PC-9 (cell line): ENCODE data around the gene LCP1. TPM values are rescaled to one million over a fixed set of nuclear protein-coding genes. Genes with fewer than 3 reads are reported as not detected.

Source experiments
- BruUV-seq: library from RNA; stranded (reverse); fragments of 400-500 nt; replicated peaks from 2 replicates; lab custom pipeline; 2021; lab: Mats Ljungman, UMichigan
- CTCF ChIA-PET: fragments of 300-600 bp; sonication (Branson Sonifier 250); formaldehyde crosslinking; loops from one replicate; lab custom pipeline; 2022; ENCODE audit warnings: antibody characterized with exemption; lab: Charles Lee
- POLR2A ChIA-PET: fragments of 300-600 bp; sonication (Branson Sonifier 250); formaldehyde crosslinking; loops from one replicate; lab custom pipeline; 2022; ENCODE audit warnings: antibody characterized with exemption; ENCODE audit not compliant: unreplicated experiment; lab: Charles Lee
- DNase-seq, 2 experiments: peaks; one replicate each; pipeline versions ENCODE4 v3.0.0 to v3.0.0-alpha.2; 2015 to 2022; ENCODE audit warnings: mixed read lengths in 1 of 2
- H2AFZ ChIP-seq: fragments of 200-600 bp; sonication (generic); 2 replicates; pipeline ENCODE4 v1.8.1; 2017; ENCODE audit warnings: antibody characterized with exemption
- H3F3A ChIP-seq: fragments of 200-600 bp; sonication (generic); 2 replicates; pipeline ENCODE4 v1.8.1; 2017; ENCODE audit warnings: antibody characterized with exemption, mild to moderate bottlenecking, low read depth; ENCODE audit not compliant: insufficient read depth
- H3K27ac ChIP-seq: fragments of 200-600 bp; sonication (generic); 2 replicates; pipeline ENCODE4 v1.6.1; 2016; ENCODE audit warnings: mixed run types
- H3K27me3 ChIP-seq: fragments of 200-600 bp; sonication (generic); 2 replicates; pipeline ENCODE4 v1.6.1; 2016; ENCODE audit warnings: low read depth, mixed run types; ENCODE audit not compliant: insufficient read depth
- H3K36me3 ChIP-seq: fragments of 200-600 bp; sonication (generic); 2 replicates; pipeline ENCODE4 v1.6.1; 2016; ENCODE audit warnings: low read depth, mixed run types
- H3K4me1 ChIP-seq: fragments of 200-600 bp; sonication (generic); replicated peaks from 2 replicates; pipeline ENCODE4 v1.6.1; 2016; ENCODE audit warnings: mixed run types; ENCODE audit not compliant: insufficient read depth
- H3K4me2 ChIP-seq: fragments of 200-600 bp; sonication (generic); 2 replicates; pipeline ENCODE4 v1.6.1; 2017; ENCODE audit warnings: mixed run types
- H3K4me3 ChIP-seq: fragments of 200-600 bp; sonication (generic); 2 replicates; pipeline ENCODE4 v1.6.1; 2016; ENCODE audit warnings: mixed run types
- H3K79me2 ChIP-seq: fragments of 200-600 bp; sonication (generic); 2 replicates; pipeline ENCODE4 v1.6.1; 2017; ENCODE audit warnings: low read depth, mixed run types
- H3K9me2 ChIP-seq: fragments of 200-600 bp; sonication (generic); 2 replicates; pipeline ENCODE4 v1.8.1; 2017; ENCODE audit warnings: mild to moderate bottlenecking; ENCODE audit not compliant: insufficient read depth
- H3K9me3 ChIP-seq: fragments of 200-600 bp; sonication (generic); 2 replicates; pipeline ENCODE4 v1.8.1; 2016; ENCODE audit warnings: low read depth; ENCODE audit not compliant: insufficient read depth
- H4K20me1 ChIP-seq: fragments of 200-600 bp; sonication (generic); 2 replicates; pipeline ENCODE4 v1.8.1; 2017; ENCODE audit not compliant: insufficient read depth
- CTCF ChIP-seq: fragments of 200-600 bp; sonication (generic); conservative IDR thresholded peaks from 2 replicates; pipeline ENCODE4 v1.6.1; 2017; ENCODE audit warnings: mixed run types, antibody characterized with exemption, mild to moderate bottlenecking, moderate library complexity
- EZH2 ChIP-seq: fragments of 200-600 bp; sonication (generic); IDR thresholded peaks from 2 replicates; pipeline ENCODE4 v1.8.0; 2017; ENCODE audit warnings: antibody characterized with exemption, low read depth
- intact Hi-C: fragments of 100-400 bp; cut with micrococcal nuclease; formaldehyde crosslinking; loops from one replicate; pipeline ENCODE4 v1.10.0; 2022; ENCODE audit not compliant: unreplicated experiment
- total RNA-seq: library from RNA; stranded (reverse); gene quantifications from 2 replicates; pipeline ENCODE4 v1.2.3, GENCODE V29; 2021

The LCP1 gene
- total RNA-seq, 1 experiment from 2014 or later = 197 TPM

- ChIA-PET CTCF (interaction anchor here (1.1 kb wide), 1 partner anchor 11 kb away, joined by 4 read pairs; no protein-coding TSS in a partner anchor), POLR2A (no interaction called here)
- Histone ChIP-seq H3K27me3 (no peaks in the 10 kb centered on the region), H4K20me1 (no peaks in the 10 kb centered on the region), H3K9me2 (no peaks in the 10 kb centered on the region), H3K4me2 (no peak overlapping the region), H3K27ac (no peak overlapping the region), H3K4me1 (peaks cover 8% of the 10 kb centered on the region), H2AFZ (no peak overlapping the region), H3K9me3 (no peaks in the 10 kb centered on the region), H3K79me2 (no peaks in the 10 kb centered on the region), H3F3A (peaks cover 14% of the 10 kb centered on the region; the same call in 1 of the 2 replicates), H3K4me3 (no peak overlapping the region), H3K36me3 (0 out of 2 replicates have a peak, but pooled peaks cover 7% of the 10 kb centered on the region)
- no TSS peak for BruUV-seq
- intact Hi-C loops = loop anchor here (10.0 kb wide), 1 partner anchor 157 kb away; no protein-coding TSS in a partner anchor
- no peak for DNase-seq
- TF ChIP-seq CTCF (no peak), EZH2 (no peak)
Observed at GRCh38 chr13:46121597-46122163, 60.3 kb downstream of the LCP1 start.

- DNase-seq = no peak
- H3K36me3 ChIP-seq = 0 out of 2 replicates have a peak, but pooled peaks cover 3% of the 10 kb centered on the region
- intact Hi-C loops = loop anchor here (10.0 kb wide), 1 partner anchor 156 kb away; no protein-coding TSS in a partner anchor
- ChIA-PET POLR2A (no interaction called here), CTCF (no interaction called here)
- H3K79me2 ChIP-seq = no peaks in the 10 kb centered on the region
- no peaks in the 10 kb centered on the region for H3K9me2 ChIP-seq
- H3F3A ChIP-seq = peaks cover 10% of the 10 kb centered on the region; the same call in 1 of the 2 replicates
- H3K4me3 ChIP-seq = no peak overlapping the region
- no peak overlapping the region for H3K27ac ChIP-seq
- no peak overlapping the region for H3K4me2 ChIP-seq
- H3K4me1 ChIP-seq = peaks cover 8% of the 10 kb centered on the region
- no peaks in the 10 kb centered on the region for H4K20me1 ChIP-seq
- no TSS peak for BruUV-seq
- H3K9me3 ChIP-seq = no peaks in the 10 kb centered on the region
- H3K27me3 ChIP-seq = no peaks in the 10 kb centered on the region
- TF ChIP-seq CTCF (no peak), EZH2 (no peak)
- H2AFZ ChIP-seq = no peak overlapping the region
Observed at GRCh38 chr13:46121033-46121432, 60.9 kb downstream of the LCP1 start.

GRCh38 chr13:46119883-46120614 lies 61.9 kb downstream of the LCP1 start:
- Histone ChIP-seq H3K9me3 (no peaks in the 10 kb centered on the region), H3K4me1 (peaks cover 8% of the 10 kb centered on the region), H3K36me3 (no peaks in the 10 kb centered on the region), H3K4me3 (no peak overlapping the region), H3K4me2 (0 out of 2 replicates have a peak overlapping the region, but pooled peaks have one; percentile 17), H2AFZ (no peak overlapping the region), H4K20me1 (no peaks in the 10 kb centered on the region), H3K9me2 (no peaks in the 10 kb centered on the region), H3F3A (0 out of 2 replicates have a peak, but pooled peaks cover 8% of the 10 kb centered on the region), H3K27me3 (no peaks in the 10 kb centered on the region), H3K27ac (no peak overlapping the region), H3K79me2 (no peaks in the 10 kb centered on the region)
- DNase-seq = peak; percentile 52 to 63
- TF ChIP-seq EZH2 = no peak
- TF ChIP-seq CTCF = no peak
- BruUV-seq = no TSS peak
- POLR2A ChIA-PET = interaction anchor here (0.7 kb wide), 1 partner anchor 62 kb away, joined by 7 read pairs; no protein-coding TSS in a partner anchor
- intact Hi-C loops = loop anchor here (10.0 kb wide), 1 partner anchor 155 kb away; no protein-coding TSS in a partner anchor
- CTCF ChIA-PET = no interaction called here
